Endodermal cell (in vitro differentiated cells): ENCODE data around the gene NPY5R. TPM values are rescaled to one million over a fixed set of nuclear protein-coding genes. Genes with fewer than 3 reads are reported as not detected.

Experiments used
- DNase-seq: peaks from one replicate; pipeline ENCODE4 v3.0.0-alpha.2; 2017
- H3K27ac ChIP-seq: 2 replicates; pipeline ENCODE4 v1.5.1; 2013; ENCODE audit warnings: mild to moderate bottlenecking, low read depth, low read length, moderate library complexity
- H3K27me3 ChIP-seq: 2 replicates; pipeline ENCODE4 v1.6.1; 2013; ENCODE audit warnings: mild to moderate bottlenecking, low read length, moderate library complexity; ENCODE audit not compliant: insufficient read depth, control insufficient read depth, poor library complexity, severe bottlenecking
- H3K36me3 ChIP-seq: 2 replicates; pipeline ENCODE4 v1.7.0; 2013; ENCODE audit warnings: mild to moderate bottlenecking, low read length, moderate library complexity; ENCODE audit not compliant: control insufficient read depth, insufficient read depth
- H3K4me1 ChIP-seq: one replicate; pipeline ENCODE4 v1.7.0; 2013; ENCODE audit warnings: low read length; ENCODE audit not compliant: control insufficient read depth, insufficient read depth
- H3K4me3 ChIP-seq: 2 replicates; pipeline ENCODE4 v1.5.1; 2013; ENCODE audit warnings: mild to moderate bottlenecking, low read length, moderate library complexity
- H3K9ac ChIP-seq: 2 replicates; pipeline ENCODE4 v1.6.1; 2013; ENCODE audit warnings: mild to moderate bottlenecking, low read length, moderate library complexity; ENCODE audit not compliant: poor library complexity, severe bottlenecking; ENCODE audit errors: extremely low read depth
- H3K9me3 ChIP-seq: 2 replicates; pipeline ENCODE4 v1.6.1; 2013; ENCODE audit warnings: mild to moderate bottlenecking, low read length, moderate library complexity; ENCODE audit not compliant: control insufficient read depth
- H3K27ac Mint-ChIP-seq: 2 replicates; pipeline ENCODE4 v1.8.0; 2020; ENCODE audit warnings: mixed read lengths
- H3K27me3 Mint-ChIP-seq: 2 replicates; pipeline ENCODE4 v1.8.0; 2021; ENCODE audit warnings: mild to moderate bottlenecking, mixed read lengths; ENCODE audit not compliant: insufficient read depth
- H3K36me3 Mint-ChIP-seq: 2 replicates; pipeline ENCODE4 v1.8.0; 2020; ENCODE audit warnings: low read depth, mixed read lengths
- H3K4me1 Mint-ChIP-seq: 2 replicates; pipeline ENCODE4 v1.8.0; 2020; ENCODE audit warnings: mixed read lengths
- H3K4me3 Mint-ChIP-seq: 2 replicates; pipeline ENCODE4 v1.8.0; 2020; ENCODE audit warnings: mild to moderate bottlenecking, moderate library complexity, mixed read lengths
- H3K9me3 Mint-ChIP-seq: 2 replicates; pipeline ENCODE4 v1.8.0; 2020; ENCODE audit warnings: mild to moderate bottlenecking, mixed read lengths
- WGBS, 2 experiments: methylation state at CpG; one replicate each; pipeline versions ENCODE4 v1.1.5 to v1.1.7; 2013; ENCODE audit warnings: missing lambda C conversion rate in 2 of 2, mixed read lengths in 1 of 2; ENCODE audit not compliant: insufficient coverage in 1 of 2, insufficient read length in 1 of 2; 5-methylcytosine and 5-hydroxymethylcytosine counted together
- total RNA-seq, 2 donors: library from RNA; stranded (reverse); fragmentation: NEBNext Ultra II Directional in 1 of 2; extraction: Animal tissue kit (Norgen Biotek cat#: 25700) in 1 of 2; gene quantifications; 2 replicates in 1 of 2; 3 replicates in 1 of 2; pipeline ENCODE4 v1.2.1, GENCODE V29; 2021
- TF ChIP-seq, protein P1 (sequence below): fragments of 200-600 bp; sonication (generic); conservative IDR thresholded peaks from 2 replicates; pipeline ENCODE4 v1.5.0; 2021; ENCODE audit warnings: antibody characterized with exemption, mild to moderate bottlenecking

NPY5R gene
- total RNA-seq, 2 donors from 2014 or later, result 4.4 to 5.1 TPM

DNA sequence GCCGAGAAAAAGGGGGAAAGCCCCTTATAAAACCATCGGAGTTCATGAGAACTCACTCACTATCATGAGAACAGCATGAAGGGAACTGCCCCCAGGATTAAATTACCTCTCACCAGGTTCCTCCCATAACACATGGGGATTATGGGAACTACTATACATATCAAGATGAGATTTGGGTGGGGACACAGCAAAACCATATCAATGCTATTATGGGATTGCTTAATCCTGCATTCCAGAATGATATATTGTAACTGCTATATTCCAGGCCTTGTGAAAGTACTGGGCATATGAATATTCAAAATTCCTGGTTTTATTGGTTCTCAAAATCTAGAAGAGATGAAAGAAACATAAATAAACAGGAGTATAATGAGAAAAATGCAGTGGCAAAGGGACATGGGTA is 40.6 kb upstream of the NPY5R start:
- no peaks in the 10 kb centered on the region for H3K9me3 ChIP-seq
- no peak overlapping the region for H3K4me3 ChIP-seq
- no peak overlapping the region for H3K27ac ChIP-seq
- WGBS, 2 experiments, result 86% methylated on average over 2 of the region's 2 CpGs; no CpG with 5 or more reads in 1 of the 2 experiments
- no peaks in the 10 kb centered on the region for H3K9me3 Mint-ChIP-seq
- H3K4me3 Mint-ChIP-seq, result no peak overlapping the region
- no peaks in the 10 kb centered on the region for H3K4me1 Mint-ChIP-seq
- no peaks in the 10 kb centered on the region for H3K36me3 Mint-ChIP-seq
- H3K4me1 ChIP-seq, result no peaks in the 10 kb centered on the region
- H3K27ac Mint-ChIP-seq, result no peak overlapping the region
- no peak overlapping the region for H3K9ac ChIP-seq
- DNase-seq, result no peak
- TF ChIP-seq, protein P1, sequence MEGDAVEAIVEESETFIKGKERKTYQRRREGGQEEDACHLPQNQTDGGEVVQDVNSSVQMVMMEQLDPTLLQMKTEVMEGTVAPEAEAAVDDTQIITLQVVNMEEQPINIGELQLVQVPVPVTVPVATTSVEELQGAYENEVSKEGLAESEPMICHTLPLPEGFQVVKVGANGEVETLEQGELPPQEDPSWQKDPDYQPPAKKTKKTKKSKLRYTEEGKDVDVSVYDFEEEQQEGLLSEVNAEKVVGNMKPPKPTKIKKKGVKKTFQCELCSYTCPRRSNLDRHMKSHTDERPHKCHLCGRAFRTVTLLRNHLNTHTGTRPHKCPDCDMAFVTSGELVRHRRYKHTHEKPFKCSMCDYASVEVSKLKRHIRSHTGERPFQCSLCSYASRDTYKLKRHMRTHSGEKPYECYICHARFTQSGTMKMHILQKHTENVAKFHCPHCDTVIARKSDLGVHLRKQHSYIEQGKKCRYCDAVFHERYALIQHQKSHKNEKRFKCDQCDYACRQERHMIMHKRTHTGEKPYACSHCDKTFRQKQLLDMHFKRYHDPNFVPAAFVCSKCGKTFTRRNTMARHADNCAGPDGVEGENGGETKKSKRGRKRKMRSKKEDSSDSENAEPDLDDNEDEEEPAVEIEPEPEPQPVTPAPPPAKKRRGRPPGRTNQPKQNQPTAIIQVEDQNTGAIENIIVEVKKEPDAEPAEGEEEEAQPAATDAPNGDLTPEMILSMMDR, result no peak
- no peaks in the 10 kb centered on the region for H3K36me3 ChIP-seq
- no peaks in the 10 kb centered on the region for H3K27me3 Mint-ChIP-seq
- H3K27me3 ChIP-seq, result no peaks in the 10 kb centered on the region

DNA sequence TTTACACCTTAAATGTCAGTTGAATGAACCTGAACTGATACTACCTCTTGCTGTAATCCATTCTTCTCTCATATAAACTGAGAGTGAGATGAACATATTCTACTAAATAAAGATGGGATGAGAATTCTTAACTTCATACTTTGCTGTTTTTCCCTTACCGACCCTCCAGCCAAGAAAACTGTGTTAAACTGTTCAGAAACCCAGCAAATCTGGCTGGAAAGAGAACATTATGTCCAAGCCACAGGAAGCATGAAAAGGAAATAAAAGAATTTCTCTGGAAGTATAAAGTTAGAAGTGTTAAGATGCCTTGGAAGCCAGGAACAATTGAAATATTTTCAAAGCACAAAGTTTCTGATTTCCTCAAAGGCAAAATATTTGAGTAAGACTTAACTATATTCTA is 34.2 kb upstream of the NPY5R start:
- Histone ChIP-seq H3K9me3 (no peaks in the 10 kb centered on the region), H3K4me1 (no peaks in the 10 kb centered on the region), H3K9ac (no peak overlapping the region), H3K27ac (no peak overlapping the region), H3K27me3 (no peaks in the 10 kb centered on the region), H3K36me3 (no peaks in the 10 kb centered on the region), H3K4me3 (no peak overlapping the region)
- WGBS, 2 experiments, result 78% methylated on average over 1 of the region's 1 CpG; no CpG with 5 or more reads in 1 of the 2 experiments
- TF ChIP-seq, protein P1, result no peak
- Mint-ChIP-seq H3K9me3 (peaks cover 8% of the 10 kb centered on the region), H3K4me1 (no peaks in the 10 kb centered on the region), H3K27me3 (no peaks in the 10 kb centered on the region), H3K36me3 (no peaks in the 10 kb centered on the region), H3K27ac (no peak overlapping the region), H3K4me3 (no peak overlapping the region)
- DNase-seq, result no peak

DNA sequence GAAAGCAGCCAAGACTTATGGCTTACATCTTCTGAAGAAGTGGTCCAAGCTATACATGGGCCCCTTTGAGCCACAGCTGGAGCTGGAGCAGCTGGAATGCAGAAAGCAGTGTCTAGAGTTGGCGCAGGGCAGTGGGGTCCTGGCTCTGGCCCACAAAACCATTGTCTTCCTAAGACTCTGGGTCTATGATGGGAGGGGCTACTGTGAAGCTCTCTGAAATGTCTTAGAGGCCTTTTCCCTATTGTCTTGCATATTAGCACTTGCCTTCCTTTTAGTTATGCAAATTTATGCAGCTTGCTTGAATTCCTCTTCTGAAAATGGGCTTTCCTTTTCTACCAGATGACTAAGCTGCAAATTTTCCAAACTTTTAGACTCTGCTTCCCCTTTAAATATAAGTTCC is 26.6 kb upstream of the NPY5R start:
- Histone ChIP-seq H3K4me3 (no peak overlapping the region), H3K36me3 (no peaks in the 10 kb centered on the region), H3K9me3 (peaks cover 25% of the 10 kb centered on the region), H3K9ac (no peak overlapping the region), H3K27ac (no peak overlapping the region), H3K27me3 (no peaks in the 10 kb centered on the region), H3K4me1 (no peaks in the 10 kb centered on the region)
- H3K4me3 Mint-ChIP-seq, result no peak overlapping the region
- 0% methylated on average over 1 of the region's 1 CpG for WGBS, 2 experiments
- H3K4me1 Mint-ChIP-seq, result peaks cover 2% of the 10 kb centered on the region
- peaks cover 6% of the 10 kb centered on the region for H3K36me3 Mint-ChIP-seq
- no peak overlapping the region for H3K27ac Mint-ChIP-seq
- DNase-seq, result no peak
- TF ChIP-seq, protein P1, result no peak
- H3K27me3 Mint-ChIP-seq, result peaks cover 2% of the 10 kb centered on the region
- H3K9me3 Mint-ChIP-seq, result peaks cover 45% of the 10 kb centered on the region
